ENCODE measurements around the gene PAFAH2. TPM values are rescaled to one million over a fixed set of nuclear protein-coding genes. Genes with fewer than 3 reads are reported as not detected.

The PAFAH2 gene
- total and polyA plus RNA-seq, 2 of the 8 experiments (the other 6 are each of a cell fraction or from before 2014, with no cell fraction given): 7.7 to 9.3 TPM

GRCh38 chr1:26021647-26022403, 24.0 kb upstream of the PAFAH2 start, which contains the start of gene EXTL1 (continued):
- no peak for TF ChIP-seq CTBP2 (IDR thresholded peaks at IDR 0.05; ENCODE audit: borderline replicate concordance, insufficient read depth, insufficient read length, low read length)
- TF ChIP-seq TEAD4 (IDR thresholded peaks at IDR 0.05; ENCODE audit: low read depth, low read length): no peak
- no peak for TF ChIP-seq TAF7 (optimal IDR thresholded peaks at IDR 0.05; ENCODE audit: borderline replicate concordance, low read depth, low read length)
- no peak for TF ChIP-seq MAFK (IDR thresholded peaks at IDR 0.05; ENCODE audit: low read depth, low read length)
- TF ChIP-seq EZH2 (IDR thresholded peaks at IDR 0.05; ENCODE audit: low read depth, low read length, severe bottlenecking): no peak
- TF ChIP-seq POLR2A (IDR thresholded peaks at IDR 0.05; ENCODE audit: control extremely low read depth in 1 of 2, low read depth in 2 of 2, low read length in 2 of 2): peak in 1 of 2 experiments; percentile 63; a peak in 2 of 3 replicates
- no peak for TF ChIP-seq JUND (IDR thresholded peaks at IDR 0.05; ENCODE audit: low read length)
- TF ChIP-seq SP1 (IDR thresholded peaks at IDR 0.05; ENCODE audit: low read depth, low read length): peak; percentile 60; the same call in 1 of the 2 replicates
- no peak for TF ChIP-seq CHD7 (IDR thresholded peaks at IDR 0.05; ENCODE audit: insufficient replicate concordance, low read length)
- no peak for TF ChIP-seq KDM5A (IDR thresholded peaks at IDR 0.05; ENCODE audit: low read length)

Data from H1 (cell line).